Retinal pigment epithelial cell (primary cell): ENCODE results near the gene FGD2.

Experiments
- DNase-seq: peaks from one replicate; pipeline ENCODE4 v3.0.0-alpha.2; 2010; ENCODE audit warnings: low read depth
- H3K4me3 ChIP-seq: 2 replicates; pipeline ENCODE4 v1.5.1; 2011; ENCODE audit warnings: mild to moderate bottlenecking, low read length, control low read depth, moderate library complexity
- TF ChIP-seq, protein P1 (sequence below): conservative IDR thresholded peaks from 2 replicates; pipeline ENCODE4 v1.5.1; 2011; ENCODE audit warnings: low read depth, low read length, control low read depth, inconsistent platforms

The FGD2 gene

DNA sequence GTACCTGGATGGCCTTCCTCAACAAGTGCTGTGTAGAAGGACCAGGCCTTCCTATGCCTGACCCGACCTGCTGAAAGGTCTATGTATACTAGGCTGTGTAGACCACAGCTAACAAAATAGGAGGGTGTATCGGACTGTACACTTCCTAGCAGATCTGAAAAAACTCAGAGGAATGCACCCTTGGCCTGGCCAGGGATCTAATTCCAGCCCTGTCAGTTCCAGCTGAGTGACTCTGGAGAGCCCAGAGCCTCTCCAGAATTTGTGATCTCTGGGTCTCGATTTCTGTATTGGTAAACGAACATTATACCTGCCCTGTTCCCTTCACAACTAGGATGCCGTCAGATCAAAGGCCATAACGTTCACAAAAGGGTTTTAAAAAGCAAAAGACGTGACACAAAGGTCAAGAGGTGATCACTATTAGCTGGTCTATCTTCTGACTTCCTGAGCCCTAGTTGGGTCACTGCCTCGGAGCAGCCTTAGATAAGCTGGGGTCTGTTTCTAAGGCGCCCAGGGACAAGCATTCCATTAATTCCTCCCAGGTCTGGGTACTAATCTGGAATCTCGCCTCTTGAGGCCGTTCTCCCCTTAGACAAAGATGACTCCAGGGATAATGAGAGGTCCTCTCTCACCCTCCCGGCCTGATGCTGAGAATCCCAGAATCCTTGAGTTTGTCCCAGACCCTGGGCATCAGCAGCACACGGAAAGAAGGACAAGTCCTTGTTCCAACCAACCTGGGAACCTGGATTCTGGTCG is 33.4 kb upstream of the FGD2 start:
- H3K4me3 ChIP-seq, result no peak overlapping the region
- DNase-seq, result no peak
- TF ChIP-seq, protein P1, sequence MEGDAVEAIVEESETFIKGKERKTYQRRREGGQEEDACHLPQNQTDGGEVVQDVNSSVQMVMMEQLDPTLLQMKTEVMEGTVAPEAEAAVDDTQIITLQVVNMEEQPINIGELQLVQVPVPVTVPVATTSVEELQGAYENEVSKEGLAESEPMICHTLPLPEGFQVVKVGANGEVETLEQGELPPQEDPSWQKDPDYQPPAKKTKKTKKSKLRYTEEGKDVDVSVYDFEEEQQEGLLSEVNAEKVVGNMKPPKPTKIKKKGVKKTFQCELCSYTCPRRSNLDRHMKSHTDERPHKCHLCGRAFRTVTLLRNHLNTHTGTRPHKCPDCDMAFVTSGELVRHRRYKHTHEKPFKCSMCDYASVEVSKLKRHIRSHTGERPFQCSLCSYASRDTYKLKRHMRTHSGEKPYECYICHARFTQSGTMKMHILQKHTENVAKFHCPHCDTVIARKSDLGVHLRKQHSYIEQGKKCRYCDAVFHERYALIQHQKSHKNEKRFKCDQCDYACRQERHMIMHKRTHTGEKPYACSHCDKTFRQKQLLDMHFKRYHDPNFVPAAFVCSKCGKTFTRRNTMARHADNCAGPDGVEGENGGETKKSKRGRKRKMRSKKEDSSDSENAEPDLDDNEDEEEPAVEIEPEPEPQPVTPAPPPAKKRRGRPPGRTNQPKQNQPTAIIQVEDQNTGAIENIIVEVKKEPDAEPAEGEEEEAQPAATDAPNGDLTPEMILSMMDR, result no peak

DNA sequence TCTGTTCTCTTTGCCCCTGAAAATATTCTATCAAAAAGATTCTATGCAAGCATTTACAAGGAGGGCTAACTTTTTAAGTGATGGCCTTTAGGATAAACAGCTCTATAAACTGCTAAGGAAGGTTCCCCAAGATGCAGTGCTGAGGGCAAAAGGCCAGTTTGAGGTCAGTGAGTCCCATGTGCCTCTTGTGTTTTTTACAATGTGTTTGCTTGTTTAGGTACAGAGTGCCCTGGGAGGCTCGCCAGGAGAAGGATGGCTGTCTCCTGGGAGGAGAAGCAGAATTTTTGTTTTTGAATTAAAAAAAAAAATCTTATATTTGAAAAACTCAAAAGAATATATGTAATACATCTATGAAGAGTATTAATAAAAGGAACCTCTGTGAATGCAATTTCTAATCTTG is 32.3 kb upstream of the FGD2 start:
- no peak overlapping the region for H3K4me3 ChIP-seq
- TF ChIP-seq, protein P1, result no peak
- no peak for DNase-seq

DNA sequence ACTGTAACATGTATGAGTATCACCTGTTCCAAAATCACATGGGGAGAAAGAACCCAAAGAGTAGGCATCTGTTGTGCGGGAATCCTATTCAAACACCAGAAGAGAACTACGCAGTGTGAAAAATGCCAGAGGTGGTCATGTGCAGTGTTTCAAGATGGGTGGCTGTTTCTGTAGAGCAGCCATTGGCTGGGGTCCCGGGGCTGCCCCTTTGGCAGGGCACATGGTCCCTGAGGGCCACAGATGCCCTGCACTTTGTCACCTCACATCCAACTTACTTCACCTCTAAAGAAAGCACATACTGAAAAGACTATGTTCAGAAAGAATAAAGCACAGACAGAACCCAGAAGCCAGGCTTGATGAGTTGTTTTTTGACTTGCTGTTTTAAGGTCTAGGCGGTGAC is 31.8 kb upstream of the FGD2 start:
- no peak for DNase-seq
- TF ChIP-seq, protein P1, result no peak
- H3K4me3 ChIP-seq, result no peak overlapping the region

DNA sequence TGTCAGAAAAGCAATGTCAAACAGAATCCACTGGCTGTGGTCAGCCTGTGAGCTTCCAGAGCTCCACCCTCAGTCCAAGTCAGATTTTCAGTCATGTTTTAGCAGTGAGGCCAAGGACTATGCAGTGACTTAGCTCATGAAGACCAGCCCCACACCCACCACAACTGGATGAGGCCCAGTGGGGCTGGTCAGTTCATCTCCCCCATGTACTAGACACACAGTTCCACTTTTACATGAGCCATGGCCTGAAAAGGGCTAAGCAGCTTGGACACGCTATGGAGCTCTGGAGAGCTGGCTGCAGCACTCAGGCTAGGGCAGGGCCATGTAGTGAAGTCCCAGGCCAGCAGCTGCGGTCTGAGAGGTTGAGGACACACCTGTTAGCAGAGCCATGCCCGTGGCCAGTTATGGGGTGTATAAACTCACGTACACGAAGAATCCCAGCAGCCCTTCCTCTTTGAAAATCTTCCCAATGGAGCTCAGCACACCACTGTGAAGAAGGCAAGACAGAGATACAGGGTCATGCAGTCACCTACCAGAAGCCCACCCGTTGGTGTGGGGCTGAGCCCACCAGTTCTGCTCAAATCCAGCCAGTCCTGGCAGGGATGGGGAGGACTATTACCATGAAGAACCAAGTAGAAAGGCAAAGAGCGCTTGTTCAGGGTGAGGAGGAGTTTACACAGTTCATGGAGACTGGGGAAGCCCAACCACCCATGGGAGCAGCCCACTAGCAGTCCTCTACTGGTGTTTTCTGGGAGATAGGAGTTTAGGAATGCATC is 30.0 kb upstream of the FGD2 start:
- no peak for DNase-seq
- H3K4me3 ChIP-seq, result no peak overlapping the region
- TF ChIP-seq, protein P1, result no peak

DNA sequence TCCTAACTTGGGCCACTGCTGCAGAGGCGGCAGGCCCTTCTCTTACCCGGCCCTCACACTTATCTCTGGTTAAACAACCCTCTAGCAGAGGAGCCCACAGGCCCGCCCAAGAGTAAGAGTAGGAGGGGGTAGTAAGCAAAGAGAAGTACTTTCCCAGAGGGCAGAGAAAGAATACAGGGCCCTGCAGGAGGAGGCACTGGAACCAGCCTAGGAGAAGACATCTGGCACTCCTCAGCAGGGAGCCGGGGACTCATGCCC is 29.5 kb upstream of the FGD2 start:
- no peak for DNase-seq
- TF ChIP-seq, protein P1, result no peak
- H3K4me3 ChIP-seq, result no peak overlapping the region

DNA sequence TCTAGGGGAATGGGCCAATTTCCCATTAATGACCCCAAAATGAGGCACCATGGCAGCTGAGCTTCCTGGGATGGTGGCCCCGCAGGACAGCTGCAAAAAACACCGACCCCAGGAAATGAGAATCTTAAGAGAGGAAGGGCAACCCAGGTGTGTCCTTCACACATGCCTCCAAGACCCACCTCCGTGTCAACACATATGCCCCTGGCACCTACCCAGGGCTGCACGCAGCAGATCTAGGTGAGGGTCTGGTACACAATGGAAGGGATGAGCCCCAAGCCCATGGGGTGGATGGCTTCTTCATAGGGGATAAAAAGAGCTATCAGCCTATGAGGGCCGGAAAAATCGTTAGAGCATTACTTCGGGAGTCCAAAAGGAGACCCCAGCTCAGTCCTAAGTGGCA is 28.9 kb upstream of the FGD2 start:
- no peak for DNase-seq
- TF ChIP-seq, protein P1, result no peak
- no peak overlapping the region for H3K4me3 ChIP-seq

DNA sequence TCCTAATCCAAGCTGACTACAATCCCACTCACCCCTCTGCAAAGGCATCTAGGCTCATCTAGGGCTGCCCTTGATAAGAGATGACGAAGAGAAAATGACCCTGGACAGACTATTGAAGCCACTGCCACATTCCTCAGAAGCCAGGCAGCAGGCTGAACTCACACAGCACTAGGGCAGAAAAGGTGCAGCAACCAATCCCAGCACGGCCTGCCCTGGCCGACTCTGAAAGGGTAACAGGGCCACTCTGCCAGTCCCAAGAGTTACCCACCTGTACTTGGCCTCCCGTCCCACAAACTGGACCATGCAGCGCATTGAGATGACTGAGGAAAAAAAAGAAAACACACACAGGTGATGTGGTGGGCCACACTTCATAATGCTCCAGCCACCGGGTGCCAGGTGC is 28.5 kb upstream of the FGD2 start:
- DNase-seq, result no peak
- H3K4me3 ChIP-seq, result no peak overlapping the region
- TF ChIP-seq, protein P1, result no peak
